GM18499 (cell line): ENCODE results near the gene FIBIN.
"Not testable (repeated sequence)": the region's sequence is repeated elsewhere in the genome, so short reads cannot be mapped to it uniquely, and the experiment has no call there.

Experiments used
- ATAC-seq: cut with Tn5 transposase; IDR thresholded peaks from one replicate; pipeline ENCODE4 v1.9.1; 2021; ENCODE audit warnings: moderate number of reproducible peaks; ENCODE audit not compliant: insufficient read depth, unreplicated experiment

Gene FIBIN

DNA sequence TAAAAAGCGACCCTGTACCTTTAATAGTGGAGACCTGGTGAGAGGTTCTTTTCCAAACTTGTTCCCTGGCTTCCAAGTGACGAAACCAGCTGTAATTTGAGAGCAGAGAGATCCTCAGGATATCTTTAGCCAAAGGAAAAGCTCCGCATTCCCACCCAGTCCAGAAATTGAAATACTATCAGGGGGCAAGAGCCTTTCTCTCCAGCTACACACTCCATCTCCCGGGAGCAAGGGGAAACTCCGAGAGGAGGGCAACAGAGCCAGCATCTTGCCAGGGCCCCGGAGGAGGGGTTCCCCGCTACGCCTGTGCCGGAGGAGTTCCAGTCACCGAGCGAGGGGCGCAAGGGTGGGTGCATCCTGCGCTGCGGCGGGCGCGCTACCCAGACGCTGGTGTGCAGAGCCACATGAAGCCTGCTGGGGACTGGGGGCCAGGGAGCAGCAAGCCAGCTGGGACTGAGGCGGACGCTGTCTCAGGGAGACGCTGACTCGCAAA is at the start of gene FIBIN:
Gene FIBIN, plus strand, starts transcription at position 148 of the 493 bp plus-strand sequence. CDS start 415 bp downstream, outside the sequence.
- ATAC-seq = no peak

DNA sequence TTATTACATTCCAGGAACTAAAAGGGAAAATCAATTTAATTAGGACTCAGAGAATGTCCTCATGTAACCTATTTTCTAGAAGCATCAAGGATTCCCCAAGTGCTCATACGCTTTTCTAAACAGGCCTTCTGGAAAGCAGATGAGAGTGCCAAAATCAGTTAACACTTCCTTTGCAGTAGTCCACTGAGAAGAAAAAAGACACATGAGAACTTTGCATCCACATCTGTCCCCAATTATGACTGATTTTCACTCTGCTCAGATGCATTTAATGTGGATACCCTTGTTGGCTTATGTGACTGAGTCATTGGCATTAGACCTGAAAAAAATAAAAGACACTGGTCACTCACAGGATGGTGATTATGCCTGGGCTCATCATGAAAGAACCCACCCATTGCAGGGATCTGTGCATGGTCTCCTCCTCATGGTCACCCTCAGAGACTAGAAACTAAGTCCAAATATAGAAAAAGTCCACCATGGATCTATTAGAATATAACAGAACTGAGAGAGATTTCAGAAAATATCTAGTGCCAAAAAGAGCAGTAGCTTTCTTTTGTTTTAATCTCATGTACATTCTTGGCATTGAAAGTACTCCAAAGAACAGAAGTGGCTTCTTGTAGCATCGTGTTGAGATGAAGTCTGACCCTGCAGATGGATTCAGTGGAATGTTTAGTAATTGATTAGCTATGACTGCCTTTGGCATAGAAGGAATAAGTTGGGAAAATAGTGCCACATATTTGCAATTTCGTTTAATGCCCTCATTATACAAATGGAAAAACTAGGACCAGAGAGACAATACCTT is 48.8 kb upstream of the FIBIN start:
- ATAC-seq = no peak

DNA sequence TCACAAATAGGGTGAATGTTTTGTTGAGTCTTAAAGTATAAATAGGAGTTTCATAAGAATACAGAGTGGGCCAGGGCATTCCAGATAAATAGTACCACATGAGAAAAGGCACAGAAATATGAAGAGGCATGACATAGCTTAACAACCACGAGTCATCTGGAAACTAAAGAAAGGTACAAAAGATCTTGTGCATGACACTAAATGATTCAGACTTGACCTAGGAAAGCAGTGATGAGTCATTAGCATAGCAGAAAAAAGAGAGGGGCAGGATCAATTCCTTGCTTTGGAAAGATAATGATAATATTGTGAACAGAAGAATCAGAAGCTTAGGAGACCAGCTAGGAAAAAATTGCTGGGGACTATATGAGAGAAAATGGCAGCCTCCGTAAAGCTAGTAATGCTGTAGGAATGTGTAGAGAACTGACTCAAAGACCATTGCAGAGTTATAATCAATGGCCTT is 47.6 kb upstream of the FIBIN start:
- no peak for ATAC-seq

DNA sequence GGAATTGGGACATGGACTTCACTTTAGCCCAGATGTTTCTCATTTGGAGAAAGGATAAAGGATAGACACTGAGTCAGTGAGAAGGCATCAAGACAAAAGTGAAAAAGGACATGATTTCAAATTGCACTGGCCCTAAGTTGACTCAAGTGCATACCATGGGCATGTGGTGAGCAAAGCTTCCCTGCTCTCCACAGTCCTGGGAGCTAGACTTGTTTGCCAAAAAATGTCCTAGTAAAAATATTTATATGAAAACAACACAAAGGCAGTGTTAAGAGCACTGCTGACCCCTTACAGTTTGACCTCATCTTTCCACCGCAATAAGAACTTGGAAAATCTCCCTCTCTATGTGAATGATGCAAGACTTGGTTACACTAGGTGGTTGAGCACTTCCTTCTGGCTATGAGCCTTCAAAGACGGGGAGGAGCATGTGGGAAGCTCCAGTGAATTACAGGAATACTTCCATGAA is 46.5 kb upstream of the FIBIN start:
- no peak for ATAC-seq

DNA sequence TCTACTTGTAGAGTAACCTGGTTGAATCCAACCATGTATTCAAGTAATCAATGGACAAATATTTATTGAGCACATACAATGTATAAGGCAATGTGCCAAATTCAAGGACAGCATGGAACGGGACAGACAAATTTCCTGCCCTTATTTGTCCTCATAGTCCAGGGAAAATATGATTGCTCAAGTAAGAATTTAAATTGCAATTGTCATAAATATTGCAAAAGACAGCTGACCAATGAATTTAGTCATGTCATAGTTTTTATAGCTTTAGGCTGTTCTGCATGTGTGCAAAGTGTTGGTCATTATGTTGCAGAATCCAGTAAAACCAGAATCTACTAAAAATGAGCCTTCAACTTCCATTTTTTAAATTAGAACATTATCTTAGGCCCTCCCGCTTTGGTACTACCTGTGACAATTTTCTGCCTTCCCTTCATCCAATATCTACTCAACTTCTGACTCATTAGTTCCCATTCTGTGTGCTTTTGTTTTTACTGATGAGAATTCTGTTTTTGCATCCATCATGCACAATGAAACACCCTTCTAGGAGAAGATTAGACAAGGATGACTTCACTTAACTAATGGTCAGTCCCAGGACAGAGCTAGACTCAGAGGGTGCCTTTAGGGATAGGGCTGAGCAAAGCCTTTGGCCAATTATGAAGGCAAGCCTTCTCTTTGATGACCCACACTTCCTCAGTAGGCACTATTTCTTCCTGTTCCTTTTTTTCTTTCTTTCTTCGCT is 45.8 kb upstream of the FIBIN start:
- ATAC-seq = no peak

DNA sequence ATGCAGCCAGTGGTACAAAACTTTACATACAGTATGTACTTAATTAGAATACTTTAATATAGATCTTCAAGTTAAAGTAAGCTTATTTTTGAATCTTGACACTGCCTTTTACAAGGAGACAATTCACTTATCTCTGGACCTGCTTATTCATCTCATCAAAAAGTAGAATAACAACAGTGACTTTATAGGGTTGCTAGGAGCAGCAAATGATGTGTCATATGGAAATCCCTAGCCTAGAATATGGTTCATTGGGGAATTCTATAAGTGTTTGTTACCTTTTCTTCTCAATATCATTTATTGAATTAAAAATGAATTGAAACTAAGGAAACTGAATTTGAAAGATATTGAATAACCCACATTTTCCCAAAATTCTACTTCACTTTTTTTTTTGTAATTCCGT is 45.0 kb upstream of the FIBIN start:
- ATAC-seq = no peak

DNA sequence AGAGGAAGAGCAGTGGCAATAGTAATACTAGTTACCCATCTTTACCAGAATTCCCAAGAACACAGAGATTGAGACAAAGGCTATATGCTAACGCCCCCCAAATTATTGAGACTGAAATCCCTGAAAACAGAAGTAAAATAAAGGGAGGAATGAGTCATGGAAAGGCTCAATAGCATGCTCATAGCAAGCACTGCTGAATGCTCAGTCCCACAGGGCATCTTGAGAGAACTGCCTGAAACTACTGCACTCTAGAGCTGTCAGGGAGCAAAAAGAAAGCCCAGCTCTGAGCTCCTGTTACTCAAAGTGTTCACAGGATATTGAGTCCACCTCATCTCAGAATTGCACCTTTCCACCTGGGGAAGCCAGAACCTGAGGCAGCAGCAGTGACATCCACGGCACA is 44.1 kb upstream of the FIBIN start:
- no peak for ATAC-seq

DNA sequence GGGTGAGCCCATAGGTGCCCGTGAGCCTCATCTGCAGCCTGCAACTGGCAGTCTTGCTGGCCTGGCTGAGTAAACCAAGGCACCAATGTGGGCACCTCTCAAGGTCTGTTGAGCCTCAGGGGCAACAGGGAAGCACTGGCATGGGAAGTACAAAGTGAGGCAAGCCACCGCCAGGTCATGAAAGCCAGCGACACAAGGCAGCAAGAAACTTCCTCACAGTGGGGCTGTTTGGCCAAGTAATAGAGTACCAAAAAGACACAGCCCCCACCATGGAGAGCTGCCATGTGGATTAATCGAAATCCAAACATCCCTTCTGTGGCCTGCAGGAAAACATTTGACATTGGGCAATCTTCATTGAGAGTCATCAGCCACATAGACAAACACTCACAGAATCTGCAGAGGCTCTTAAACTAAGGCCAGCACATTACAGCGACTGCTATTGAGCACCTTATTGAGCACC is 43.6 kb upstream of the FIBIN start:
- no peak for ATAC-seq

DNA sequence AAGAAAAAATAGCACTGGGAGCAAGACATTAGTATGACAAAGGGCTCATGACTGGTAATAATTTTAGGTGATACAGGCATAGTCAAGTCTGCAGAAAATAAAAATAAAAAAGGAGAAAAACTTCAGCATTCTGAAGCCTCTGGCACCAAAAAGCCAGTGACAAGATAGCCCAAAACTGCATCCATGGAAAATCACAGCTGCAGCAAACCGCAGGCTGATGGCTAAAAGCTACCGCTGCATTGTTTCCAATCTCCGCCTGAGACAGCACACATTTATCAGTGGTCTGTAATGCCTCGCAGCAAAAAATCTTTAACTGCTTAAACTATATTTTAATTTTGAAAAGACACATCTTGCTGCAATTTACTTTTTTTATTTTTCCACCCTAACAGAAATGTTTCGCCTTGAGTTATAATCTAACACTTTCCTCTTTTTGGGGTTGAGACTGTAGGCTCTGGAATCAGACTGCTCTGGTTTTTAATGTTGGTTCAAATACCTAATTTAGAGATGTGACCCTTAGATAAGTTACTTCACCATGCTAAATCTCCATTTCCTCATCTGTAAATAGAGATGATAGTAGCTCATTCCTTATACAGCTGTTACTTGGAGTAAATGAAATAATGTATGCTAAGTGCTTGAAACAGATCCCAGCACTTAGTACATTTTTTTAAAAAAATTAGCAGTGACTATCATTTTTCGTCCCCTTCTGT is 42.0 kb upstream of the FIBIN start:
- ATAC-seq = no peak

DNA sequence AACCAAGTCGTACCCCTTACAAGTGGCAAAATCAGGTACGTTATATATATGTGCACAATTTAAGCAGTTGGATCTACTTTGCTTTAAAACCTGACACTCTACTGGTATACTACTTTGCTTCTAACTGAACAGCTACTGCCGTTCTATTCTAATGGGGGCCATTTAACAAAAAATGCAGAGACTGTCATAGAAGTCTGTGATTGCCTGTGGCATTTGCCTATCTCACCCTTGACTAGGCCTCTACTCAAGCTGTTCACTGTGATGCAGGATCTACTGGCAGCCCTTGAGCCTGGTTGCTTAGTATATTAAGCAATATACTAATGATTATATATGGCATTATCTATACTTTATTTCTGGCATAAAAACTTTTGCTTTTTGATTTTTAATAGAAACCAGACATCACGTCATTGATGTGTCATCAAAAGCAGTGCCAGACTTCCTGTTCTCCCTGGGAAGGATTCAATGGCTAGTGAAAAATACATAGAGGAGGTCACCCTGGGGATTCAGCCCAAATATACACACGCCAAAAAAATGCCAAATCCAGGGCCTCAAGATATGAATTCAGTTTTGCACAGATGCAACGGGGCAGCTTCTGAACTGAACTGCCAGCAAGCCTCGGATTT is 40.0 kb upstream of the FIBIN start:
- ATAC-seq = no peak

DNA sequence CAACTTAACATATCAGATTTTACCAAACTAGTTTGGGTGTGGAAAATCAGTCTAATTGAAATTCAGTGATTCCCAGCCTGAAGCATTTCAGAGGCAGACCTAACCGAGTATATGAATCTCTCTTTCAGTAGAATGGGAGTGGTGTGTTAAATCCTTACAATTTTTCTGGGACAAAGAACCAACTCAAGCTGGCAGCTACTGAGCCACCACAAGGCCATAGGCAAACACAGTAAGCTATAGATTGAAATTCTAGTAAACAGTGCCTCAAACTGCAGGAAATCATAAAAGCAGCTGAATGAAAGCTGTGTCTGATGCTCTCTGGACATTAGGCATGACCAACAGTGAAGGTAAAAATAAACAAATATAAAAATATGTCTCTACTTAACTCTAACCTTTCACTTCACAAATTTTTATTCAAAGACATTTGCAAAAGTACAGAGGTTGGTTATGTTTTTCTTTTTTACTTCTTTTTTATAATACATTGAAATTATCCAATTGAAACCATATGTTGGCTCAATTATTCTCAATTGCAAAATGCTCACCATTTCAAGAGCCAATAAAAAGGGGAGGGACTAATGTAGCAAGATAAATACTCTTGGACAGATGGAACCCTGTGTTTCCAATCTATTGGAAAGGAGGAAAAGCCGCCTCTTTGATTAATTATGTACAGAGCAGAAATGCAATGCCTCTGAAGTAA is 35.8 kb upstream of the FIBIN start:
- ATAC-seq = no peak

DNA sequence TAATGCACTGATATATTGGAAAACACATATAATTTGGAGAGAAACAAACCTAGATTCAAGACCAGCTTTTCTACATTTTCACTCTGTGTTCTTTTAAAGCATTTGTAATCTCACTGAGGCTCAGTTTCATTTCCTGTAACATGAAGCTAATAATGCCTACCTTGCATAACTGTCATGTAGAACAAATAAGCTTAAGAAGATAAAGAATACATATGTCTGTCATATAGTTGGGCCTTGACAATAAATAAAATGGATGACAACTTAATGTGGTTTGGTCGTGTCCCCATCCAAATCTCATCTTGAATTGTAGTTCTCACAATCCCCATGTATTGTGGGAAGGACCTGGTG is 35.2 kb upstream of the FIBIN start:
- ATAC-seq = no peak

DNA sequence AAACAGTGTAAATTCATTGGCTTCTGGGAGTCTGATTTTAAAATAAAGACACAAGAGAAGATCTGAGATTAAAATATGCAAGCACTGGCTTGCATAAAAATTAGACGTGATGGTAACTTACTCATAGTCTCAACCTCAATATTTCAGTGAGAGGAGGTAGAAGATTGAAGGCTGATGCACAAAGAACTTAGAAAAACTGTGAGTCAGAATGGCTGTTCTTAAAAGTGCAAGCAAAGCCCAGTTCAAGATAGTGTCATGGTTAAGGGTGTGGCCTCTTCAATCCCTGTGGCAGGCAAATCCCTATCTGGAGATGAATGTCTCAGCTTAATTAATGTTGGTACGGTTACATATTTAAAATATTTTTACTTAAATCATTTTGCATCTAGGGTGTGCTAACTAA is 33.6 kb upstream of the FIBIN start:
- no peak for ATAC-seq

DNA sequence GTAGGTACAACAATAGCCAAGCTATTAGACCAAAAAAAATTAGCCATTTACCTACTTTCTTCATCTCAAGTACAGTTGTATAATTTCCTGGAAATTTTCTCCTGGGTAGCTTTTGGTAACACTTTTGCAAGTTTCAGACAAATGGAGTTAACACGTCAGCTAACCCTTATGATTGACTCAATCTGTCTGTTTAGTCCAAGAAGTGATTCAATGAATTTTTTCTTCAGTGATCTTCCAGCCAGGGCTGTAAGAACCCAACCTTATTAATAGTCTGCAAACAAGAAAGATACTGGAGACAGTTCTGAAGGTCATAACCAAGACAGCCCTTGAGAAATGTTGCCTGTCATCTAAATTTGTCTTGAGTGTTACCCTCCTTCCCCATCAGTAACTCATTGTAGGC is 30.1 kb upstream of the FIBIN start:
- no peak for ATAC-seq

DNA sequence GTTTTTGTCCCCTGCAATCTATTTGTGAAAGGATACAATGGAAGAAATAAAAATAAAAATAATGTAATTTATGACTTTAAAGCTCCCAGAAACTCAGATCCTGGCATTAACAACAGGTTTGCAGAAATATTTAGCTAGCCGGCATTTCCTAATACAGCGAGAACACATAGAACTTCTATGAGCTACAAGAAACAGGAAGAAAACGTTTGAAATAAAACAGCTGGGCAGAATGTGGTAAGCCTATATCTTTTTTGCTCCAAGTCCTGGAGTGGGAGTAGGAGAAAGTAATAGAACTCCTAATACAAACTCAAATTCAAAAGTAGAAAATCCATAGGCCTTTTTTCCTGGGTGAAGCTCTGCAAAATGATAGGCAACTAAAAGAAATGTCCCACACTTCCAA is 29.6 kb upstream of the FIBIN start:
- ATAC-seq = no peak

DNA sequence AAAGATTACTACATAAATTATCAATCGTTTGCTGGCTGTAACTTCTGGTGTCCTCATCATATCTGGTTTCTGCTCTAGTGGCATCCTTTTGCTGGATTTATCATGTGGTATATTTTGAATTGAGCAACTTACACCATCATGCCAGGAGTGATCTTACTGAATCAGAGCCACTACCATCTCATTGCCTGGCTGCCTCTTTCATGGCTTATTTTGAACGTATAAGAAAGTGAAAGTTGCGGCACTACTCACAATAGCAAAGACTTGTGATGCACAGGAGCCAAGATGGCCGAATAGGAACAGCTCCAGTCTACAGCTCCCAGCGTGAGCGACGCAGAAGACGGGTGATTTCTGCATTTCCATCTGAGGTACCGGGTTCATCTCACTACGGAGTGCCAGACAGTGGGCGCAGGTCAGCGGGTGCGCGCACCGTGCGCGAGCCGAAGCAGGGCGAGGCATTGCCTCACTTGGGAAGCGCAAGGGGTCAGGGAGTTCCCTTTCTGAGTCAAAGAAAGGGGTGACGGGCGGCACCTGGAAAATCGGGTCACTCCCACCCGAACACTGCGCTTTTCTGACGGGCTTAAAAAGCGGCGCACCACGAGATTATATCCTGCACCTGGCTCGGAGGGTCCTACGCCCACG is 28.9 kb upstream of the FIBIN start:
- not testable (repeated sequence) for ATAC-seq

DNA sequence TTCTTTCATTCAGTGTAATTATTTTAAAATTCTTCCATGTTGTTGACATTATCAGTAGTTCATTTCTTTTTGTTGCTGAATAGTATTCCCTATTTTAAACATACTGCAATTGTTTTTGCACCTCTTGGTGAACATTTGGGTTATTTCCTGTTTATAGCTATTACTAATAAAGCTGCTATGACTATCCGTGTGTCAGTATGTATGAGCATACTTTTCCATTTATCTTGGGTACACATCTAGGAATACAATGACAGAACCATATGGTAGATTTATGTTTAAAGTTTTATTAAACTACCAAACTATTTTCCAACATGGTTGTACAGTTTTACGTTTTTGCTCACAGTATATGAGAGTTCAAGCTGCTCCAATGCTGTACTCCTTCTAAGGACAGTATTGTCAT is 22.0 kb upstream of the FIBIN start:
- ATAC-seq = no peak

DNA sequence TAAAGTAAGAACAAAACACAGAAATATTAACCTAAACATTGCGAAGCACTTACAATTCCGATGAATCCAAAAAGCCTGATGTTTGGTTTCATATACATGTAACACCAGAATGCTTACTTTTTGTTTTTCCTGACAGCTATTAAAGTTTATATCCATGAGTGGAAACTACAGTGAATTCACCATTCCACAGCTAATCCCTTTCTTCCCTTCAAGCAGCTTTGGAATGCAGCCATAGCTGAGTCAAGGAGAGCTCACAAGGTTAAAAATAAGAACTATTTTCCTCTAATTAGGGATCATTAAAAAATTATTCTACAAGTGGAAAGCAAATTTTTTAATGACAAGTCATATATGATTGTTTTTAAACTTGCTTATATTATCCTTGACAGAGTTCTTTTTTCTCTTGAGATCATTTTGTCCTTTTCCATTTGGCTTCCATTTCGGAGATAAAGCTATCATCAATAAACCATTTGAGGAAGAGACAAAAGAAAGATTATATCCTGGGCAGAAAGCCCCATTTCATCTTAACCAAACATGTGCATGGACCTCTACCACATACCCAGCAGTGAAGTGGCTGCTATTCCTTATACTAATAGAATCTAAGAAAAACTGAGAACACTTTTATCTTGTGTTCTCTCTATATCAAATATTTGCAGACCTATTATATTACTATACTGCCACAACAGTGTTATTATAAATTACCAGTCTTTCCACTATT is 19.7 kb upstream of the FIBIN start:
- ATAC-seq = no peak

DNA sequence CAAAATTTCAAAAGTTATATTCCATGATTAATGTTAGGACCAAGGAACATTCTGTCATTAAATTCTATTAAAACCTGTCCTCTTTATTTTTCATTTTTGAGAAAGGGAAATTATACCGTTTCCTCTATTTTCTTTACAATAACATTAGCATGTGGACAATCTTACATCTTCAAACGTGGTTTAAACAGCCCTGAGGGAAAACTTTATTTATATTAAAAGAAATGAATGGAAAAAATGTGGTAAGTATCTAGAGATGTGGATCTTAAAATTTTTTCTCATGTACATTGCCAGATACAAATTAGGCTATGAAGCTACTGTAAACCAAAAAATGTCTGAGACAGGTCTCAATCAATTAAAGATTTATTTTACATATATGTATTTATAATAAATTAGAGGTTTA is 18.9 kb upstream of the FIBIN start:
- ATAC-seq = no peak
